MM.1S (cell line): Measurements from ENCODE around the gene ESPN.

Source experiments
- CTCF ChIP-seq: fragments of 300-600 bp; sonication (generic); IDR thresholded peaks from 2 replicates; pipeline ENCODE4 v1.5.1; 2016; ENCODE audit warnings: antibody characterized with exemption, low read length, mixed read lengths
- EZH2phosphoT487 ChIP-seq: fragments of 300-600 bp; sonication (generic); IDR thresholded peaks from 2 replicates; pipeline ENCODE4 v1.6.1; 2018; ENCODE audit warnings: antibody characterized with exemption, low read length

- TF ChIP-seq CTCF (no peak), EZH2phosphoT487 (no peak)
Observed at GRCh38 chr1:6461051-6461530, 36.5 kb downstream of the ESPN start.
